Muscle layer of duodenum (tissue), 2 donors: Measurements from ENCODE around the gene ERC1.

Source experiments
- H3K27ac ChIP-seq: one replicate; pipeline ENCODE4 v1.7.0; 2013; ENCODE audit warnings: mild to moderate bottlenecking, low read length
- H3K27me3 ChIP-seq: one replicate; pipeline ENCODE4 v1.7.0; 2013; ENCODE audit warnings: low read depth, mild to moderate bottlenecking, control low read depth, low read length
- H3K36me3 ChIP-seq, 2 donors: one replicate each; pipeline ENCODE4 v1.7.0; 2013; ENCODE audit warnings: low read length in 2 of 2, control low read depth in 1 of 2, mild to moderate bottlenecking in 1 of 2; ENCODE audit not compliant: insufficient read depth in 2 of 2, control insufficient read depth in 1 of 2
- H3K4me1 ChIP-seq, 2 donors: one replicate each; pipeline ENCODE4 v1.7.0; 2013; ENCODE audit warnings: low read length in 2 of 2, mild to moderate bottlenecking in 2 of 2, control low read depth in 1 of 2, moderate library complexity in 1 of 2; ENCODE audit not compliant: insufficient read depth in 2 of 2, control insufficient read depth in 1 of 2
- H3K4me3 ChIP-seq, 2 donors: one replicate each; pipeline ENCODE4 v1.7.0; 2013; ENCODE audit warnings: low read length in 2 of 2, low read depth in 1 of 2, mild to moderate bottlenecking in 1 of 2
- H3K9me3 ChIP-seq, 2 donors: one replicate each; pipeline ENCODE4 v1.7.0; 2013; ENCODE audit warnings: low read length in 2 of 2, control low read depth in 1 of 2, mild to moderate bottlenecking in 1 of 2; ENCODE audit not compliant: control insufficient read depth in 1 of 2
- donor health status: healthy.

ERC1 gene

GRCh38 chr12:1362143-1362662, 371.2 kb downstream of the ERC1 start:
- H3K36me3 ChIP-seq = no peaks in the 10 kb centered on the region
- peaks cover 0 to 6% of the 10 kb centered on the region in 2 donors for H3K4me1 ChIP-seq
- H3K9me3 ChIP-seq = no peaks in the 10 kb centered on the region
- H3K27ac ChIP-seq = no peak overlapping the region
- H3K4me3 ChIP-seq = no peak overlapping the region
- no peaks in the 10 kb centered on the region for H3K27me3 ChIP-seq

- Histone ChIP-seq H3K4me1 (no peaks in the 10 kb centered on the region), H3K27ac (no peak overlapping the region), H3K4me3 (no peak overlapping the region)
These were observed 374.7 kb downstream of the ERC1 start for GRCh38 chr12:1365703-1366102.

GRCh38 chr12:1367331-1368291, 376.6 kb downstream of the ERC1 start:
- Histone ChIP-seq H3K27me3 (no peaks in the 10 kb centered on the region), H3K4me3 (no peak overlapping the region), H3K36me3 (no peaks in the 10 kb centered on the region), H3K4me1 (no peaks in the 10 kb centered on the region), H3K27ac (no peak overlapping the region), H3K9me3 (no peaks in the 10 kb centered on the region)

More at GRCh38 chr12:1365703-1366102, 374.7 kb downstream of the ERC1 start:
- no peaks in the 10 kb centered on the region for H3K36me3 ChIP-seq
- no peaks in the 10 kb centered on the region for H3K9me3 ChIP-seq
- no peaks in the 10 kb centered on the region for H3K27me3 ChIP-seq

GRCh38 chr12:1369460-1369859, 378.4 kb downstream of the ERC1 start:
- Histone ChIP-seq H3K4me1 (no peaks in the 10 kb centered on the region), H3K36me3 (no peaks in the 10 kb centered on the region), H3K27ac (no peak overlapping the region), H3K27me3 (no peaks in the 10 kb centered on the region), H3K4me3 (no peak overlapping the region), H3K9me3 (no peaks in the 10 kb centered on the region)

- no peaks in the 10 kb centered on the region for H3K27me3 ChIP-seq
- no peak overlapping the region for H3K27ac ChIP-seq
- H3K9me3 ChIP-seq = no peaks in the 10 kb centered on the region
- H3K4me1 ChIP-seq = no peaks in the 10 kb centered on the region
- no peaks in the 10 kb centered on the region for H3K36me3 ChIP-seq
- no peak overlapping the region for H3K4me3 ChIP-seq
These were observed 379.0 kb downstream of the ERC1 start for GRCh38 chr12:1369938-1370500.

GRCh38 chr12:1373901-1374735, 383.1 kb downstream of the ERC1 start:
- no peak overlapping the region for H3K4me3 ChIP-seq
- peaks cover 0 to 9% of the 10 kb centered on the region in 2 donors for H3K36me3 ChIP-seq
- H3K9me3 ChIP-seq = no peaks in the 10 kb centered on the region
- no peaks in the 10 kb centered on the region for H3K27me3 ChIP-seq
- H3K27ac ChIP-seq = no peak overlapping the region
- H3K4me1 ChIP-seq = no peaks in the 10 kb centered on the region

GRCh38 chr12:1375323-1375722, 384.3 kb downstream of the ERC1 start:
- Histone ChIP-seq H3K9me3 (no peaks in the 10 kb centered on the region), H3K27ac (no peak overlapping the region), H3K27me3 (no peaks in the 10 kb centered on the region), H3K36me3 (peaks cover 0 to 9% of the 10 kb centered on the region in 2 donors), H3K4me1 (no peaks in the 10 kb centered on the region), H3K4me3 (no peak overlapping the region)

GRCh38 chr12:1377117-1377516, 386.1 kb downstream of the ERC1 start:
- Histone ChIP-seq H3K27me3 (no peaks in the 10 kb centered on the region), H3K27ac (no peak overlapping the region), H3K4me1 (no peaks in the 10 kb centered on the region), H3K9me3 (no peaks in the 10 kb centered on the region), H3K36me3 (peaks cover 0 to 13% of the 10 kb centered on the region in 2 donors), H3K4me3 (no peak overlapping the region)

- Histone ChIP-seq H3K9me3 (no peaks in the 10 kb centered on the region), H3K4me1 (no peaks in the 10 kb centered on the region), H3K4me3 (no peak overlapping the region), H3K27ac (no peak overlapping the region), H3K27me3 (no peaks in the 10 kb centered on the region), H3K36me3 (peaks cover 0 to 13% of the 10 kb centered on the region in 2 donors)
These were observed 386.7 kb downstream of the ERC1 start for GRCh38 chr12:1377681-1378080.

- peaks cover 0 to 13% of the 10 kb centered on the region in 2 donors for H3K36me3 ChIP-seq
- H3K4me3 ChIP-seq = no peak overlapping the region
- H3K27me3 ChIP-seq = no peaks in the 10 kb centered on the region
- H3K27ac ChIP-seq = no peak overlapping the region
- H3K4me1 ChIP-seq = no peaks in the 10 kb centered on the region
- H3K9me3 ChIP-seq = no peaks in the 10 kb centered on the region
These were observed 389.3 kb downstream of the ERC1 start for GRCh38 chr12:1380171-1380851.
